HepG2 (cell line): Measurements from ENCODE around the gene TRIM49D1.
"Not testable (repeated sequence)": the region's sequence is repeated elsewhere in the genome, so short reads cannot be mapped to it uniquely, and the experiment has no call there.

Experiments used
- CTCF ChIP-seq: sonication (generic); formaldehyde crosslinking; IDR thresholded peaks from 2 replicates; pipeline ENCODE4 v1.5.0; 2020; ENCODE audit warnings: mild to moderate bottlenecking, missing genetic modification reagents, moderate library complexity
- ZNF687 ChIP-seq: sonication (generic); formaldehyde crosslinking; IDR thresholded peaks from 2 replicates; pipeline ENCODE4 v1.5.1; 2020; ENCODE audit warnings: mild to moderate bottlenecking, missing genetic modification reagents, moderate library complexity

GRCh38 chr11:89865223-89865622, 56.8 kb downstream of the TRIM49D1 start:
- TF ChIP-seq ZNF687, CTCF (CRISPR knock-in tag): not testable (repeated sequence)
